Upper lobe of left lung (tissue), 6 donors: ENCODE data around the gene CYP24A1. TPM values are rescaled to one million over a fixed set of nuclear protein-coding genes. Genes with fewer than 3 reads are reported as not detected.

Experiments
- ATAC-seq, 2 donors: fragments of 200-7000 bp; cut with Tn5 transposase; one replicate each; pipeline ENCODE4 v1.9.1; 2022; ENCODE audit warnings: mild to moderate bottlenecking in 2 of 2, moderate library complexity in 2 of 2; ENCODE audit not compliant: low FRiP score in 2 of 2
- DNase-seq, 2 donors: peaks; one replicate each; pipeline ENCODE4 v3.0.0-alpha.2; 2019 to 2020
- H3K27ac ChIP-seq, 4 donors: fragments of 200-600 bp; sonication (generic); one replicate each; pipeline ENCODE4 v1.5.1; 2016 to 2019
- H3K27me3 ChIP-seq, 4 donors: fragments of 200-600 bp; sonication (generic); one replicate each; pipeline ENCODE4 v1.5.1; 2017 to 2019
- H3K36me3 ChIP-seq, 4 donors: fragments of 200-600 bp; sonication (generic); one replicate each; pipeline ENCODE4 v1.5.1; 2016 to 2019
- H3K4me1 ChIP-seq, 4 donors: fragments of 200-600 bp; sonication (generic); one replicate each; pipeline ENCODE4 v1.5.1; 2018 to 2019
- H3K4me3 ChIP-seq, 4 donors: fragments of 200-600 bp; sonication (generic); one replicate each; pipeline ENCODE4 v1.5.1; 2017 to 2019; ENCODE audit warnings: mild to moderate bottlenecking in 2 of 4, moderate library complexity in 1 of 4
- H3K9me3 ChIP-seq, 4 donors: fragments of 200-600 bp; sonication (generic); one replicate each; pipeline ENCODE4 v1.5.1; 2018 to 2019
- CTCF ChIP-seq, 6 experiments: fragments of 450-650 bp in 4 of 6; fragments of 200-600 bp in 2 of 6; sonication (generic) in 2 of 6; IDR thresholded peaks; one replicate each; pipeline ENCODE4 v1.5.1; 2016 to 2019; ENCODE audit warnings: antibody characterized with exemption in 6 of 6
- EP300 ChIP-seq, 4 donors: sonication (generic); formaldehyde crosslinking; IDR thresholded peaks; one replicate each; pipeline ENCODE4 v1.5.1; 2017; ENCODE audit warnings: antibody characterized with exemption in 4 of 4, control low read depth in 2 of 4
- POLR2A ChIP-seq, 4 donors: fragments of 450-650 bp; IDR thresholded peaks; one replicate each; pipeline ENCODE4 v1.5.1; 2016 to 2017; ENCODE audit warnings: antibody characterized with exemption in 4 of 4, mild to moderate bottlenecking in 2 of 4
- POLR2AphosphoS5 ChIP-seq, 2 donors: sonication (generic); formaldehyde crosslinking; IDR thresholded peaks; one replicate each; pipeline ENCODE4 v1.5.1; 2017; ENCODE audit warnings: antibody characterized with exemption in 2 of 2
- WGBS, 2 donors: methylation state at CpG; one replicate each; pipeline ENCODE4 v1.1.5; 2017 to 2018; 5-methylcytosine and 5-hydroxymethylcytosine counted together
- total RNA-seq, 6 donors: library from RNA; depleted of rRNA in 4 of 6; stranded (reverse); fragments of >200 nt in 4 of 6; gene quantifications; one replicate each; pipeline versions ENCODE4 v1.1.0 to v1.2.1, GENCODE V29; 2016 to 2021
- donor health status: DM: no; HTN: no; CAD: no; lungs with moderate emphysema.
- donor health status: DM: no; HTN: yes; CAD: no; lungs with severe emphysema.

Gene CYP24A1
- total RNA-seq, 6 donors from 2014 or later, result 0.13 to 31.0 (median 0.61) TPM; not detected in 1

- H3K27ac ChIP-seq, result peak overlapping the region in 2 of 4 donors; percentile 40 to 49
- H3K27me3 ChIP-seq, result no peaks in the 10 kb centered on the region
- H3K9me3 ChIP-seq, result no peaks in the 10 kb centered on the region
- TF ChIP-seq POLR2A (IDR thresholded peaks at IDR 0.05), result no peak
- no peak for TF ChIP-seq EP300 (IDR thresholded peaks at IDR 0.05)
- no peak for TF ChIP-seq POLR2AphosphoS5 (IDR thresholded peaks at IDR 0.05)
- no peak for TF ChIP-seq CTCF (IDR thresholded peaks at IDR 0.05)
- H3K4me1 ChIP-seq, result peaks cover 3 to 19% (median 12%) of the 10 kb centered on the region in 4 donors
- H3K4me3 ChIP-seq, result no peak overlapping the region
- 56 to 62% methylated on average over 4 of the region's 4 CpGs for WGBS, 2 donors
- no peaks in the 10 kb centered on the region for H3K36me3 ChIP-seq
- ATAC-seq (no peak), DNase-seq (peak in 1 of 2 donors; percentile 71)
Measured at GRCh38 chr20:54112221-54112884, 61.4 kb downstream of the CYP24A1 start.

DNA sequence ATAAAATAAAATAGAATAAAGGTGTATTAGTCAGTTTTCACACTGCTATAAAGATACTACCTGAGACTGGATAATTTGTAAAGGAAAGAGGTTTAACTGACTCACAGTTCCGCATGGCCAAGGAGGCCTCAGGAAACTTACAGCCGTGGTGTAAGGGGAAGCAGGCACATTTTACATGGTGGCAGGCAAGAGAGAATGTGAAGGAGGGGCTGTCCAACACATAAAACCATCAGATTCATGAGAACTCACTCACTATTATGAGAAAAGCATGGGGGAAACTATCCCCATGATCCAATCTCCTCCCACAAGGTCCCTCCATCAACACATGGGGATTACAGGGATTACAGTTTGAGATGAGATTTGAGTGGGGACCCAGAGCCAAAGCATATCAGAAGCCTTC is 62.3 kb downstream of the CYP24A1 start:
- TF ChIP-seq POLR2A (IDR thresholded peaks at IDR 0.05) (no peak), POLR2AphosphoS5 (IDR thresholded peaks at IDR 0.05) (no peak), CTCF (IDR thresholded peaks at IDR 0.05) (no peak), EP300 (IDR thresholded peaks at IDR 0.05) (no peak)
- ATAC-seq (no peak), DNase-seq (no peak)
- 77 to 97% methylated on average over 2 of the region's 2 CpGs for WGBS, 2 donors
- Histone ChIP-seq H3K36me3 (no peaks in the 10 kb centered on the region), H3K27ac (no peak overlapping the region), H3K27me3 (no peaks in the 10 kb centered on the region), H3K9me3 (no peaks in the 10 kb centered on the region), H3K4me1 (peaks cover 3 to 19% (median 12%) of the 10 kb centered on the region in 4 donors), H3K4me3 (no peak overlapping the region)

GRCh38 chr20:54110457-54110856 is 63.3 kb downstream of the CYP24A1 start:
- Histone ChIP-seq H3K4me3 (no peak overlapping the region), H3K9me3 (no peaks in the 10 kb centered on the region), H3K27ac (no peak overlapping the region), H3K36me3 (no peaks in the 10 kb centered on the region), H3K4me1 (peaks cover 3 to 16% (median 5%) of the 10 kb centered on the region in 4 donors), H3K27me3 (no peaks in the 10 kb centered on the region)
- TF ChIP-seq POLR2AphosphoS5 (IDR thresholded peaks at IDR 0.05) (no peak), CTCF (IDR thresholded peaks at IDR 0.05) (no peak), EP300 (IDR thresholded peaks at IDR 0.05) (no peak), POLR2A (IDR thresholded peaks at IDR 0.05) (no peak)
- no peak for DNase-seq
- no peak for ATAC-seq
- 71 to 73% methylated on average over 3 of the region's 3 CpGs for WGBS, 2 donors

DNA sequence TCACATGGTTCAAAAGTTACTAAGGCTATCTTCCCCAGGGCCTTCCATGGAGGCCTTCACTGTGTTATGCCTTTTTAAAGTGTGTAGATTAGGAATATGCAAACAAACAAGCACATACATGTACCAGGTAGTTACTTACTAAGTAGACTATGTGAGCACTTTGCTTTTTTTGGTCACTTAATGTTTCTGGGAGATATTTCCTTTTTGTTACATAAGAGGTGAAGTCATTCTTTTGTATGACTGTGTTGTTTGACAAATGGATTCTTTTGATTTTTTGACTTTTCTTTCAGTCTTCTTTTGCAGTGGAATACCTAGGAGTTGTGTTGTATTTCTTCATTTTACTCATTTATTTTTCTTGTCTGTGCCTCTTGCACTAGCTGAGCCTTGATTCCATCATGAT is 63.7 kb downstream of the CYP24A1 start:
- Histone ChIP-seq H3K4me1 (peaks cover 0 to 12% (median 2%) of the 10 kb centered on the region in 4 donors), H3K4me3 (no peak overlapping the region), H3K27ac (no peak overlapping the region), H3K27me3 (no peaks in the 10 kb centered on the region), H3K36me3 (no peaks in the 10 kb centered on the region), H3K9me3 (no peaks in the 10 kb centered on the region)
- DNase-seq (no peak), ATAC-seq (no peak)
- TF ChIP-seq POLR2A (IDR thresholded peaks at IDR 0.05) (no peak), POLR2AphosphoS5 (IDR thresholded peaks at IDR 0.05) (no peak), CTCF (IDR thresholded peaks at IDR 0.05) (no peak), EP300 (IDR thresholded peaks at IDR 0.05) (no peak)

GRCh38 chr20:54108817-54109216 is 65.0 kb downstream of the CYP24A1 start:
- H3K4me3 ChIP-seq, result no peak overlapping the region
- peaks cover 0 to 11% (median 1%) of the 10 kb centered on the region in 4 donors for H3K4me1 ChIP-seq
- TF ChIP-seq CTCF (IDR thresholded peaks at IDR 0.05) (no peak), POLR2AphosphoS5 (IDR thresholded peaks at IDR 0.05) (no peak), POLR2A (IDR thresholded peaks at IDR 0.05) (no peak), EP300 (IDR thresholded peaks at IDR 0.05) (no peak)
- H3K27me3 ChIP-seq, result no peaks in the 10 kb centered on the region
- no peaks in the 10 kb centered on the region for H3K9me3 ChIP-seq
- H3K27ac ChIP-seq, result no peak overlapping the region
- 84 to 90% methylated on average over 1 of the region's 1 CpG for WGBS, 2 donors
- ATAC-seq, result no peak
- H3K36me3 ChIP-seq, result no peaks in the 10 kb centered on the region
- DNase-seq, result no peak
